GM23338 (cell line): ENCODE measurements around the gene CROCC2. TPM values are rescaled to one million over a fixed set of nuclear protein-coding genes. Genes with fewer than 3 reads are reported as not detected.

Source experiments
- ATAC-seq: fragments of 200-7000 bp; cut with Tn5 transposase; 3 replicates; pipeline ENCODE4 v1.9.1; 2020
- DNase-seq: peaks from one replicate; pipeline ENCODE4 v3.0.0-alpha.2; 2015; ENCODE audit warnings: low spot score
- H2AFZ ChIP-seq: fragments of 200-600 bp; sonication (generic); 2 replicates; pipeline ENCODE4 v1.8.0; 2016; ENCODE audit warnings: antibody characterized with exemption, mild to moderate bottlenecking, moderate library complexity
- H3F3A ChIP-seq: fragments of 200-600 bp; sonication (generic); replicated peaks from 2 replicates; pipeline ENCODE4 v1.8.0; 2017; ENCODE audit warnings: antibody characterized with exemption, mixed run types, low read depth
- H3K27ac ChIP-seq: fragments of 200-600 bp; sonication (generic); 2 replicates; pipeline ENCODE4 v1.6.1; 2016; ENCODE audit warnings: low read depth
- H3K27me3 ChIP-seq: fragments of 200-600 bp; sonication (generic); 2 replicates; pipeline ENCODE4 v1.8.0; 2016; ENCODE audit warnings: mild to moderate bottlenecking, mixed run types, moderate library complexity; ENCODE audit not compliant: insufficient read depth
- H3K36me3 ChIP-seq: fragments of 200-600 bp; sonication (generic); 2 replicates; pipeline ENCODE4 v1.8.0; 2016; ENCODE audit warnings: mild to moderate bottlenecking; ENCODE audit not compliant: insufficient read depth
- H3K4me1 ChIP-seq: fragments of 200-600 bp; sonication (generic); 2 replicates; pipeline ENCODE4 v1.8.0; 2016; ENCODE audit warnings: mild to moderate bottlenecking, moderate library complexity; ENCODE audit not compliant: insufficient read depth
- H3K4me2 ChIP-seq: fragments of 200-600 bp; sonication (generic); 2 replicates; pipeline ENCODE4 v1.7.1; 2017; ENCODE audit warnings: mixed run types
- H3K4me3 ChIP-seq: fragments of 200-600 bp; sonication (generic); 2 replicates; pipeline ENCODE4 v1.6.1; 2016; ENCODE audit warnings: mixed run types
- H3K79me2 ChIP-seq: fragments of 200-600 bp; sonication (generic); replicated peaks from 2 replicates; pipeline ENCODE4 v1.8.0; 2017; ENCODE audit warnings: mild to moderate bottlenecking; ENCODE audit not compliant: insufficient read depth
- H3K9me2 ChIP-seq: fragments of 200-600 bp; sonication (generic); 2 replicates; pipeline ENCODE4 v1.8.0; 2017; ENCODE audit not compliant: insufficient read depth
- H4K20me1 ChIP-seq: fragments of 200-600 bp; sonication (generic); replicated peaks from 2 replicates; pipeline ENCODE4 v1.8.0; 2017; ENCODE audit warnings: mild to moderate bottlenecking; ENCODE audit not compliant: insufficient read depth
- H3K27ac Mint-ChIP-seq: 2 replicates; pipeline ENCODE4 v1.8.0; 2020; ENCODE audit warnings: inconsistent platforms, mild to moderate bottlenecking, moderate library complexity, mixed read lengths
- H3K27me3 Mint-ChIP-seq: 3 replicates; pipeline ENCODE4 v1.8.0; 2022; ENCODE audit warnings: low read depth, mild to moderate bottlenecking, moderate library complexity, mixed read lengths, inconsistent platforms; ENCODE audit not compliant: insufficient read depth, poor library complexity
- H3K36me3 Mint-ChIP-seq: 3 replicates; pipeline ENCODE4 v1.8.0; 2021; ENCODE audit warnings: low read depth, mild to moderate bottlenecking, inconsistent platforms, moderate library complexity, mixed read lengths
- H3K4me1 Mint-ChIP-seq: 3 replicates; pipeline ENCODE4 v1.8.0; 2020; ENCODE audit warnings: mild to moderate bottlenecking, inconsistent platforms, mixed read lengths
- H3K4me3 Mint-ChIP-seq: 3 replicates; pipeline ENCODE4 v1.8.0; 2021; ENCODE audit warnings: moderate library complexity, mild to moderate bottlenecking, inconsistent platforms, mixed read lengths
- H3K9me3 Mint-ChIP-seq: 3 replicates; pipeline ENCODE4 v1.8.0; 2020; ENCODE audit warnings: moderate library complexity, mild to moderate bottlenecking, inconsistent platforms, mixed read lengths
- CREB1 ChIP-seq: fragments of 250-450 bp; sonication (Bioruptor Pico); IDR thresholded peaks from 2 replicates; pipeline ENCODE4 v1.5.0; 2020; ENCODE audit warnings: low read depth, mild to moderate bottlenecking, moderate library complexity
- CTCF ChIP-seq, 2 experiments: fragments of 200-600 bp in 1 of 2; sonication (generic) in 1 of 2; conservative IDR thresholded peaks; 2 replicates each; pipeline versions ENCODE4 v1.5.1 to v1.6.1; 2016 to 2017; ENCODE audit warnings: antibody characterized with exemption in 2 of 2, low read depth in 2 of 2, mild to moderate bottlenecking in 2 of 2, moderate library complexity in 1 of 2
- ETS1 ChIP-seq: IDR thresholded peaks from 2 replicates; pipeline ENCODE4 v1.6.1; 2016; ENCODE audit warnings: antibody characterized with exemption
- EZH2 ChIP-seq: fragments of 200-600 bp; sonication (generic); IDR thresholded peaks from one replicate; pipeline ENCODE4 v1.8.0; 2017; ENCODE audit warnings: antibody characterized with exemption, mild to moderate bottlenecking, low read depth; ENCODE audit not compliant: unreplicated experiment
- EZH2phosphoT487 ChIP-seq: fragments of 200-600 bp; sonication (generic); IDR thresholded peaks from one replicate; pipeline ENCODE4 v1.8.1; 2018; ENCODE audit warnings: antibody characterized with exemption; ENCODE audit not compliant: unreplicated experiment
- JUNB ChIP-seq: IDR thresholded peaks from one replicate; pipeline ENCODE4 v1.6.1; 2016; ENCODE audit warnings: antibody characterized with exemption; ENCODE audit not compliant: unreplicated experiment
- POLR2AphosphoS5 ChIP-seq: IDR thresholded peaks from 2 replicates; pipeline ENCODE4 v1.6.1; 2016; ENCODE audit warnings: antibody characterized with exemption, low read depth
- REST ChIP-seq: IDR thresholded peaks from one replicate; pipeline ENCODE4 v1.6.1; 2018; ENCODE audit warnings: antibody characterized with exemption; ENCODE audit not compliant: unreplicated experiment
- STAT1 ChIP-seq: IDR thresholded peaks from one replicate; pipeline ENCODE4 v1.6.1; 2016; ENCODE audit warnings: antibody characterized with exemption; ENCODE audit not compliant: unreplicated experiment
- ZNF114 ChIP-seq: fragments of 250-450 bp; sonication (Bioruptor Pico); IDR thresholded peaks from 2 replicates; pipeline ENCODE4 v1.5.0; 2020; ENCODE audit warnings: mild to moderate bottlenecking, moderate library complexity
- ZNF331 ChIP-seq: fragments of 250-450 bp; sonication (Bioruptor Pico); IDR thresholded peaks from 2 replicates; pipeline ENCODE4 v1.5.0; 2020; ENCODE audit warnings: low read depth, mild to moderate bottlenecking, moderate library complexity
- ZNF462 ChIP-seq: fragments of 250-450 bp; sonication (Bioruptor Pico); IDR thresholded peaks from 2 replicates; pipeline ENCODE4 v1.5.0; 2020; ENCODE audit warnings: mild to moderate bottlenecking, moderate library complexity
- polyA plus RNA-seq: library from polyadenylated mRNA; unstranded; fragments of >200 nt; fragmentation: Nextera tagmentation; extraction: Ambion mirVana; gene quantifications from 2 replicates; pipeline ENCODE4 v1.2.1, GENCODE V29; 2016
- total RNA-seq: library from RNA; depleted of rRNA; stranded (reverse); fragments of >200 nt; shearing (Covaris generic); gene quantifications from 2 replicates; pipeline ENCODE4 v1.2.3, GENCODE V29; 2014

CROCC2 gene
- total and polyA plus RNA-seq, 2 experiments from 2014 or later = not detected

- Histone ChIP-seq H3K27ac (no peak overlapping the region), H3K79me2 (no peaks in the 10 kb centered on the region), H3K4me2 (peak overlapping the region; percentile 92), H3F3A (no peaks in the 10 kb centered on the region), H3K36me3 (no peaks in the 10 kb centered on the region), H3K4me3 (peak overlapping the region; percentile 63), H2AFZ (peak overlapping the region; percentile 96), H4K20me1 (no peaks in the 10 kb centered on the region), H3K4me1 (peaks cover 8% of the 10 kb centered on the region; the same call in 1 of the 2 replicates), H3K9me2 (no peaks in the 10 kb centered on the region), H3K27me3 (peaks cover 6% of the 10 kb centered on the region)
- Mint-ChIP-seq H3K9me3 (no peaks in the 10 kb centered on the region; the same call in 2 of the 3 replicates), H3K4me3 (peak overlapping the region; percentile 59; the same call in 2 of the 3 replicates), H3K4me1 (peaks cover 7% of the 10 kb centered on the region), H3K27ac (no peak overlapping the region), H3K27me3 (peaks cover 22% of the 10 kb centered on the region), H3K36me3 (no peaks in the 10 kb centered on the region; the same call in 2 of the 3 replicates)
- TF ChIP-seq ETS1 (no peak), CREB1 (CRISPR knock-in tag) (no peak), ZNF331 (CRISPR knock-in tag) (no peak), CTCF (conservative IDR thresholded peaks at IDR 0.05; ENCODE audit: low read depth in 2 of 2) (no peak), EZH2 (no peak), ZNF462 (no peak), EZH2phosphoT487 (no peak), STAT1 (no peak), REST (no peak), ZNF114 (no peak), POLR2AphosphoS5 (no peak), JUNB (no peak)
- ATAC-seq (peak; percentile 42), DNase-seq (peak; percentile 63)
Observed at GRCh38 chr2:241035818-241036396, 129.8 kb downstream of the CROCC2 start.
